Measurements from ENCODE around the gene PLEKHS1. TPM values are rescaled to one million over a fixed set of nuclear protein-coding genes. Genes with fewer than 3 reads are reported as not detected.
"Not testable (repeated sequence)": the region's sequence is repeated elsewhere in the genome, so short reads cannot be mapped to it uniquely, and the experiment has no call there.

The PLEKHS1 gene
- total RNA-seq, 2 experiments from 2014 or later = 0.10 to 0.15 TPM

DNA sequence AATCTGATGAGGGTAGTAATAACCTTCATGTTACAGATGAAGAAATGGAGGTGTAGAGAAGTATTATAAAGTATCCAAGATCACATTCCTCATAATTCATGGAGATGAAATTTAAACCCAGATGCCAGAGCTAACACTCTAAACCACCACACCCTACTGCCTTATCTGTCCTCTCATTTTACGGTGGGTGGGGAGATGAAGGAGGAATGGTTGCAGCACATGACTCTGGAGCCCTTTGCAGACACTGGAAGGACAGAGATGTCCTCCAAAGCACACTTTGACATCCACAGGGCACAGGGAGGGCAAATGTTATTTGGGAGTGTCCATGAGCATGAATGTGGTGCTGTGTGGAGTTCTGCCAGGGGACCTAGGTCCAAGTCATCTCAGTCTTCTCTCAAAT, 1.1 kb downstream of the PLEKHS1 start:
- DNase-seq = no peak
- Mint-ChIP-seq H3K4me3 (no peak overlapping the region), H3K27me3 (peaks cover 8% of the 10 kb centered on the region), H3K27ac (no peak overlapping the region), H3K9me3 (no peaks in the 10 kb centered on the region), H3K36me3 (ENCODE audit: low read depth) (no peaks in the 10 kb centered on the region), H3K4me1 (no peaks in the 10 kb centered on the region)
- POLR2A ChIA-PET = no interaction called here
- CTCF ChIA-PET = interaction anchor here (0.6 to 1.1 kb wide), 3 partner anchors 26 to 78 kb away, joined by 3 to 5 read pairs (median 3); no protein-coding TSS in a partner anchor

DNA sequence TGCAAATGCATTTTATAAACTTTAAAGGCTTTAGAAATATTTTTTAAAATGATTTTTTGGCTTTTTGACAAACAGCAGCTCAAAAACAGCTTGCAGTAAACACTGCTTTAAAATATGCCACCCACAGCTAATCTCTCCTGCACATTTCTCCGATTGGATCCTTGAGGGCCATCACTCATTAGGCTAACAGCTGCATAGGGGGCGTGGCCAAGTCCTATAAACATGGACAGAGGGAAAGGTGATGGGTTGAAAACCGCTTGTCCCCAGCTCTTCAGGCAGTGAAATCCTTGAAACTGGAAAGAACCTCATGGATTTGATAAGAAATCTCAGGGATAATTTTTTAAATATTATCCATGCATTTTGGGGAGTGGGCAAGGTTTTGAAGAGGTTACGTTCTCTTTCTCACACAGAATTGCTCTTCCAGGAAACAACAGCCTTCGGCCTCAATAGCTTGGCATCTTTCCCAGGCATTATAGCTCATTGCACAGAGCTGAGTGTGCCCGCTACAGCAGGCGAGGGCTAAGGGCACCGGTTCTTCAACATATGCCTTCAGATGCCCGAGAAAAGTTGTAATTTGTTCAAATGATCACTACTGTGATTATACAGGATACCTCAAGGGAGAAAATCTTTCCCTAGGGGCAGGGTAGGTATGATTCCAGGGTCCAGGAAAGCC, 1.7 kb downstream of the PLEKHS1 start:
- Mint-ChIP-seq H3K9me3 (no peaks in the 10 kb centered on the region), H3K36me3 (ENCODE audit: low read depth) (no peaks in the 10 kb centered on the region), H3K4me3 (no peak overlapping the region), H3K27me3 (peaks cover 8% of the 10 kb centered on the region), H3K4me1 (no peaks in the 10 kb centered on the region), H3K27ac (no peak overlapping the region)
- no peak for DNase-seq
- CTCF ChIA-PET = interaction anchor here (0.7 to 1.1 kb wide), 2 partner anchors 27 to 30 kb away, joined by 3 to 5 read pairs; no protein-coding TSS in a partner anchor
- POLR2A ChIA-PET = interaction anchor here (0.6 kb wide), 1 partner anchor 404 kb away, joined by 16 read pairs; no protein-coding TSS in a partner anchor

DNA sequence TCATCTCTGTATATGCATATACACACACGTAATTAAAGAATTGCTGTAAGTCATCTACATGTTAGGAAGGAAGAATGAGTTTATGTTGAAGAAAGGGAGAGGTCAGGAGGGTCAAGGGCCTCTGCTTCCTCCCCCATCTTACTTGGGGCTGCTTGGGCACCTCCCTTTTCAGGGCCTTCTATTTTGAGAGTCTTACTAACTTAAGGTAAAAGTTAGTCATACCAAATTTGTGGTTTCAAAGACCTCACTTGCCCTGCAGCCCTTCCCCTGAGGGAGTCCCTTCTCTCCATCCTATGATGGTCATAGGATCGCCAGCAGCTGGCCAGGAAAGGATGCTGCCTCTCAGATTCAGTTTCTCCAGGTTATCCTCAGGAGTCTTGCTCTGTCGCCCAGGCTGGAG, 2.6 kb downstream of the PLEKHS1 start:
- CTCF ChIA-PET = no interaction called here
- POLR2A ChIA-PET = no interaction called here
- peaks cover 8% of the 10 kb centered on the region for H3K27me3 Mint-ChIP-seq

DNA sequence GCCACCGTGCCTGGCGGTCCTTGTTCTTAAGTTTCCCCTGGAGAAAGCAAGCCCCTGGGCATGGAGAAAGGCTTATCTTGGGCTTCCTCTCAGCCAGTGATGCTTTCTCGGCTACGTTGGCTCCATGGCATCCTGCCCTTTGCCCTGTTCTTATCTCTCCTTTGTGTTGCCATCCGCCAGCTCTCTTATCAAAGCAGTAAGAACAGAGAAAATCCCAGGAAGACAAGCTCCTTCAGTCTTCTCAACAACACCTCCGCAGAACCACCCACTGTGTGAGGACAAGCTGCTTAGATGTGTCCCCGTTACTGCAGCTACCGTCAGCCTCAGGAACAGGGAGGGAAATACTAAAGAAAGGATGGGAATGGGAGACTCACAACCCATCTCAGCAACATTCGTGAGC, 3.3 kb downstream of the PLEKHS1 start:
- Mint-ChIP-seq H3K9me3 (no peaks in the 10 kb centered on the region), H3K27me3 (peaks cover 8% of the 10 kb centered on the region), H3K4me3 (no peak overlapping the region), H3K27ac (no peak overlapping the region), H3K36me3 (ENCODE audit: low read depth) (no peaks in the 10 kb centered on the region), H3K4me1 (no peaks in the 10 kb centered on the region)
- DNase-seq = no peak
- ChIA-PET CTCF (interaction anchor here (1.1 kb wide), 1 partner anchor 12 kb away, joined by 3 read pairs; no protein-coding TSS in a partner anchor), POLR2A (interaction anchor here (0.6 kb wide), 1 partner anchor 20 kb away, joined by 3 read pairs; no protein-coding TSS in a partner anchor)

More for the DNA sequence above, 2.6 kb downstream of the PLEKHS1 start:
- no peaks in the 10 kb centered on the region for H3K36me3 Mint-ChIP-seq (ENCODE audit: low read depth)
- H3K27ac Mint-ChIP-seq = no peak overlapping the region
- H3K4me3 Mint-ChIP-seq = no peak overlapping the region
- H3K4me1 Mint-ChIP-seq = no peaks in the 10 kb centered on the region
- H3K9me3 Mint-ChIP-seq = no peaks in the 10 kb centered on the region
- no peak for DNase-seq

DNA sequence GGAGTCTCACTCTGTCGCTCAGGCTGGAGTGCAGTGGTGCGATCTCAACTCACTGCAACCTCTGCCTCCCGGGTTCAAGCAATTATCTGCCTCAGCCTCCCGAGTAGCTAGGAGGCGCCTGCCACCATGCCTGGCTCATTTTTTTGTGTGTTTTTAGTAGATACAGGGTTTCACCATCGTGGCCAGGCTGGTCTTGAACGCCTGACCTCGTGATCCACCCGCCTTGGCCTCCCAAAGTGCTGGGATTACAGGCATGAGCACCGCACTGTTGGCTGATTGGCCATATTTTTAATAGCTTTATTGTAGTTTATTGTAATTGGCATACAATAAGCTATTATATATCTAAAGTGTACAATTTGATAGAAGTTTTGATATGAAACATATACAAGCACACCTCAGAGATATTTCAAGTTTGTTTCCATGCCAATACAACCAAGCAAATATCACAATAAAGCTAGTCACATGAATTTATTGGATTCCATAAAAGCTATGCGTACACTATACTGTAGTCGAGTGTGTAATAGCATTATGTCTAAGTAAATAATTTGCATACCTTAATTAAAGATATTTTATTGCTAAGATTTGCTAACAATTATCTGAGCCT, 5.6 kb downstream of the PLEKHS1 start:
- Mint-ChIP-seq H3K9me3 (no peaks in the 10 kb centered on the region), H3K27ac (no peak overlapping the region), H3K4me1 (no peaks in the 10 kb centered on the region), H3K27me3 (peaks cover 14% of the 10 kb centered on the region), H3K4me3 (no peak overlapping the region), H3K36me3 (ENCODE audit: low read depth) (no peaks in the 10 kb centered on the region)
- no peak for DNase-seq
- ChIA-PET POLR2A (no interaction called here), CTCF (no interaction called here)

DNA sequence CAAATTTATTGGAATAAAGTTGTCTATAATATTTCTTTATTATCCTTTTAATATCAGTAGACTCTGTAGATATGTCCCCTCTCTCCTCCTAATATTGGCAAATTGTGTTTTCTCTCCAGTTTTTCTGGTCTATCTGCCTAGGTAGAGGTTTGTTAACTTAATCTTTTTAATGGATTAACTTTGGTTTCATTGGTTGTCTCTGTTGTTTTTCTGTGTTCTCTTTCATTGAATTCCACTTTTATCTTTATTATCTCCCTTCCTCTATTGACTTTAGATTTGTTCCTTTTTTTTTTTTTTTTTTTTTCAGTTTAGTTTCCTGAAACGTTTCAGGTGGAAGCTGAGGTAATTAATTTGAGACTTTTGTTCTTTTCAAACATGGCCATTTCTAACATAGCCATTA, 10.6 kb downstream of the PLEKHS1 start:
- H3K27ac Mint-ChIP-seq = no peak overlapping the region
- H3K4me1 Mint-ChIP-seq = no peaks in the 10 kb centered on the region
- CTCF ChIA-PET = no interaction called here
- DNase-seq = no peak
- H3K4me3 Mint-ChIP-seq = no peak overlapping the region
- POLR2A ChIA-PET = no interaction called here
- H3K36me3 Mint-ChIP-seq (ENCODE audit: low read depth) = no peaks in the 10 kb centered on the region
- H3K9me3 Mint-ChIP-seq = no peaks in the 10 kb centered on the region
- H3K27me3 Mint-ChIP-seq = peaks cover 19% of the 10 kb centered on the region

DNA sequence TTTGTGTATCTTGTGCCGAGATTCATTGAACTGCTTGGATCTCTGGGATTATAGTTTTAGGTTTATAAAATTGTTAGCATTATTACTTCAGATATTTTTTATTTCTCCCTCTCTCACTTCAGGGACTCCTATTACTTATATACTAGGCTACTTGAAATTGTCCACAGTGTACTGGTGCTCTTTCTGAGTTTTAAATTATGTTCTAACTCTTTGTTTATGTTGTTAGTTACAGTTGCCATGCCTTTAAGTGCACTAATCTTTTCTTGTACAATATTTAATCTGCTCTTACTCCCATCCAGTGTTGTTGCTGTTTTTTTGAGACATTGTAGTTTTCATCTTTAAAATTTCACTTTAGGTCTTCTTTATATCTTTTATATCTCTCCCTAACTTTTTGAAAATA, 13.1 kb downstream of the PLEKHS1 start:
- no peak for DNase-seq
- ChIA-PET POLR2A (no interaction called here), CTCF (no interaction called here)
- H3K4me3 Mint-ChIP-seq = no peak overlapping the region
- no peaks in the 10 kb centered on the region for H3K4me1 Mint-ChIP-seq
- no peaks in the 10 kb centered on the region for H3K9me3 Mint-ChIP-seq
- H3K27me3 Mint-ChIP-seq = peaks cover 33% of the 10 kb centered on the region
- H3K36me3 Mint-ChIP-seq (ENCODE audit: low read depth) = no peaks in the 10 kb centered on the region
- no peak overlapping the region for H3K27ac Mint-ChIP-seq

DNA sequence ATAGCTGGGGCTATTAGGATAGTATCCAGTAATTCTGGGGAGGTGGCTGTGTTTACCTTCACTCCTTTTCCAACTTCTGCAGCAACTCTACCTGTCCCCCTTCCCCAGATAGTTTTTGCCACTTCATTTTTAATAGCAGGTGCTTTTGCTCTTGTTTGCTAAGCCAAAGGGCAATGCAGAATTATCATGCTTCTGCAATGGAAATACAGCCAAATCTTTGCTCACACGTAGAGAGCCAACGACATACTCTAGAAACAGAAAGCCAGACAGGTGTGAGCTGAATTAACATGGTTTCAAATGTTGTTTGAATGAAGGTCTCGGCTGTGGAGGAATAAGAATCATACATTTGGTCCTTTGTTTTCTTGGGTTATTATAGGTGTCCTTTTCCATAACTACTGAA, 14.4 kb downstream of the PLEKHS1 start:
- Mint-ChIP-seq H3K27me3 (peaks cover 38% of the 10 kb centered on the region), H3K4me1 (no peaks in the 10 kb centered on the region), H3K27ac (no peak overlapping the region), H3K36me3 (ENCODE audit: low read depth) (no peaks in the 10 kb centered on the region), H3K9me3 (no peaks in the 10 kb centered on the region), H3K4me3 (no peak overlapping the region)
- ChIA-PET CTCF (interaction anchor here (1.4 kb wide), 1 partner anchor 11 kb away, joined by 3 read pairs; no protein-coding TSS in a partner anchor), POLR2A (no interaction called here)
- no peak for DNase-seq

DNA sequence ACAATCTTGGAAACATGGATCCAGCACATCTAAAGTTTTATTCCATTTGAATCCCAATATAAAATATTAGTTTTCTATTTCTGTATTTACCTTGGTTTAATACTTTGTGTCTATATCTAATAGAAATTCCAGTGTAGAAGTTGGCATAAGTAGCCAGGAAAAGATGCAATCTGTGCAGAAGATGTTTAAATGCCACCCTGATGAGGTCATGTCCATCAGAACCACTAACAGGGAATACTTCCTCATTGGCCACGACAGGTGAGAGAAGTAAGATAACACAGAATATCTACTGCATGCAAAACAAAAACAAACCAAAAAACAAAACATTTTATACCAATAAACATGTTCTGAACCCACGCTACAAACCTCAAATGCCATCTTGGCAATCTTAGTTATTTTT, 15.7 kb downstream of the PLEKHS1 start:
- CTCF ChIA-PET = interaction anchor here (1.4 kb wide), 1 partner anchor 12 kb away, joined by 3 read pairs; no protein-coding TSS in a partner anchor
- Mint-ChIP-seq H3K4me1 (no peaks in the 10 kb centered on the region), H3K27ac (no peak overlapping the region)

DNA sequence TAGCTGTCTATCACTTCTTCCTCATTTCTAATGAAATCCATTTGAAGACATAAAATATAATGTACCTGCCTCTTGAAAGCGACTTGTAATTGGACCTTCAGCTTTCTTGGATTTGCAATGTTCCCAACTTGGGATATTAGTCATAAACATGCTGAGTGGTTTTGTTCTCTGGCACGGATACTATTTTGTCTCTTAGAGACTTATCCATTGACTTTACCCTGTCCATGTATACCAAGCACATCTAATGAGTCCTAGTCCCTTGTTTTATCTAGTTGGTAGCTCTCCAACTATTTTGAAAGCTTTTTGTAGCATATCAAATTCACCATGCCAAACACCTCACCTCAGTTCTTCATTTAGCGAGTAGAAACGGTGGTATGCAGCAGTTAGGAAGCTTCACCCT, 18.9 kb downstream of the PLEKHS1 start:
- DNase-seq = no peak
- H3K4me1 Mint-ChIP-seq = no peaks in the 10 kb centered on the region
- no peak overlapping the region for H3K4me3 Mint-ChIP-seq
- ChIA-PET POLR2A (no interaction called here), CTCF (interaction anchor here (1.4 kb wide), 1 partner anchor 17 kb away, joined by 3 read pairs; no protein-coding TSS in a partner anchor)
- H3K27me3 Mint-ChIP-seq = peaks cover 37% of the 10 kb centered on the region
- no peaks in the 10 kb centered on the region for H3K36me3 Mint-ChIP-seq (ENCODE audit: low read depth)
- H3K27ac Mint-ChIP-seq = no peak overlapping the region
- no peaks in the 10 kb centered on the region for H3K9me3 Mint-ChIP-seq

More for the DNA sequence above, 15.7 kb downstream of the PLEKHS1 start:
- Mint-ChIP-seq H3K36me3 (ENCODE audit: low read depth) (no peaks in the 10 kb centered on the region), H3K4me3 (no peak overlapping the region), H3K9me3 (no peaks in the 10 kb centered on the region), H3K27me3 (peaks cover 41% of the 10 kb centered on the region)
- POLR2A ChIA-PET = no interaction called here
- no peak for DNase-seq

DNA sequence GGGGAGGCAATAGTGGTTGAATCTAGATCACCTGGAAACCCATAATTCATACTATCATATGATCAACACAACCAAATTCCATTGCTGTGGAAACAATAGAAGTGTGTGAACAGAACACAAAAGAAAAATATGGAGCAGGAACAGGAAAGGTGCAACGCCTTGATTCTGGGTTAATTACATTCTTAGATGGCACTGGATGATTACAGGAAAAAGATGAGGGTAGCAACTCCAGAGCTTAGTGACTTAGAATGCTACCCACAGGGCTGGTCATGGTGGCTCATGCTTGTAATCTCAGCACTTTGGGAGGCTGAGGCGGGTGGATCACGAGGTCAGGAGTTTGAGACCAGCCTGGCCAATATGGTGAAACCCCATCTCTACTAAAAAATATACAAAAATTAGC, 19.6 kb downstream of the PLEKHS1 start:
- H3K36me3 Mint-ChIP-seq (ENCODE audit: low read depth); POLR2A ChIA-PET; H3K9me3 Mint-ChIP-seq: not testable (repeated sequence)

DNA sequence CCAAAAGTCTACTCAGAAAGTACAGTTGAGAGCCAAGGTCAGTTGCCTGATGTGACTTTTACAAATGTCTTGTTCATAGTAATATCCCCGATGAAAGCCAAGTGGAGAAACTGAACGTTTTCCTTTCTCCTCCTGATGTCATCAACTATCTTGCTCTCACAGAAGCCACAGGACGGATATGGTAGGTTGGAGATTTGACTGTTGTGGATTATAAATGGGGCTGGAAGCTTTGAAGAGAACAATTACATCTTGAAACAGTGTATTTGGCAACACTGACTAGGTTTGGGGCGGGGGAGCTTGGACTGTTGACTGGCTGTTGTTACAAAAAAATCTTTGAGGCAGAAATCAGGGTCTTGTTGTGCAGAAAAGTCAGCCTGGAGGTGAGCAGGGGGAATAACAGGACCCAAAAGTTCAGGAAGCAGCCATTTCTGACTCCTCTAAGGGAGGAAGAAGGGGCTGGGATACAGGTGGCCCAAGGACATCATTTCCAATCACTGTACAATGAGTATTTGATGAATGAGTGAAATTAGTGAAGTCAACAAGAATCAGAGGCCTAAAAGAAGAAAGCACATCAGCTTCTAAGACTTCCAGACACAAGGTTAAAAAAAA, 24.3 kb downstream of the PLEKHS1 start:
- ChIA-PET CTCF (no interaction called here), POLR2A (no interaction called here)
- no peaks in the 10 kb centered on the region for H3K36me3 Mint-ChIP-seq (ENCODE audit: low read depth)
- no peaks in the 10 kb centered on the region for H3K4me1 Mint-ChIP-seq
- DNase-seq = no peak
- no peak overlapping the region for H3K4me3 Mint-ChIP-seq
- no peak overlapping the region for H3K27ac Mint-ChIP-seq
- H3K9me3 Mint-ChIP-seq = no peaks in the 10 kb centered on the region
- H3K27me3 Mint-ChIP-seq = peaks cover 9% of the 10 kb centered on the region

More for the DNA sequence above, 19.6 kb downstream of the PLEKHS1 start:
- H3K27me3 Mint-ChIP-seq = peaks cover 38% of the 10 kb centered on the region
- not testable (repeated sequence) for H3K4me3 Mint-ChIP-seq, DNase-seq, H3K4me1 Mint-ChIP-seq, H3K27ac Mint-ChIP-seq
- CTCF ChIA-PET = interaction anchor here (1.4 kb wide), 1 partner anchor 16 kb away, joined by 3 read pairs; no protein-coding TSS in a partner anchor

DNA sequence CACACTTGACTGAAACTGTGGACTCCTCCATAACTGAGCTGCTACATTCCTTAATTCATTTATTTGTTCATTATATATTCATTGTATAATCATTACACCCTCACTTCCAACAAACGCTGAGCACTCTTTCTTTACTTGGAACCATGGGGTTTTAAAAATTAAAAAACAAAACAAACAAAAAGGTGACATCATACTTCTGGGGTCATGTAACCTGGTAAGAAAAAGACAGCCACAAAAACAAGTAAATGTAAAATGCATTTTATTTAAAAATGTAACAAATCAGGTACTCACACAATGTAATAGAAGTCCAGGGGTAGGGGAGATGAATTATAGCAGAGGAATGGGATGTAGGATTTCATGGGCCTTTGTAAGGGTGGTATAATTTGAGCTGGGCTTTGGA, 25.1 kb downstream of the PLEKHS1 start:
- H3K4me3 Mint-ChIP-seq = no peak overlapping the region
- no peak for DNase-seq
- no peak overlapping the region for H3K27ac Mint-ChIP-seq
- ChIA-PET CTCF (no interaction called here), POLR2A (no interaction called here)
- no peaks in the 10 kb centered on the region for H3K9me3 Mint-ChIP-seq
- no peaks in the 10 kb centered on the region for H3K4me1 Mint-ChIP-seq
- no peaks in the 10 kb centered on the region for H3K36me3 Mint-ChIP-seq (ENCODE audit: low read depth)
- peaks cover 5% of the 10 kb centered on the region for H3K27me3 Mint-ChIP-seq

Measured in activated CD4-positive, alpha-beta T cell treated with anti-CD3 and anti-CD28 coated beads, Interleukin-2, amount 10 ng/mL, durations not matched to agents 7 days and 5 days (primary cell).